KG1 (cell line): Measurements from ENCODE around the gene PPFIA3.

Experiments used
- DNase-seq: peaks from one replicate; lab custom pipeline; 2025; lab: John Stamatoyannopoulos, UW

Gene PPFIA3

GRCh38 chr19:49182848-49183375 lies 63.6 kb downstream of the PPFIA3 start:
- no peak for DNase-seq

- DNase-seq: no peak
Measured at GRCh38 chr19:49186108-49186507, 66.8 kb downstream of the PPFIA3 start.

- DNase-seq: no peak
Measured at GRCh38 chr19:49188626-49189200, 69.4 kb downstream of the PPFIA3 start.

- DNase-seq: no peak
Measured at GRCh38 chr19:49189259-49189658, 69.9 kb downstream of the PPFIA3 start.

GRCh38 chr19:49190781-49191180 lies 71.4 kb downstream of the PPFIA3 start:
- no peak for DNase-seq

GRCh38 chr19:49193822-49194394 lies 74.6 kb downstream of the PPFIA3 start:
- no peak for DNase-seq

- DNase-seq: no peak
Measured at GRCh38 chr19:49194408-49194807, 75.1 kb downstream of the PPFIA3 start.

GRCh38 chr19:49196527-49197240 lies 77.3 kb downstream of the PPFIA3 start:
- DNase-seq: no peak

- no peak for DNase-seq
Measured at GRCh38 chr19:49200238-49200862, 81.0 kb downstream of the PPFIA3 start.
